ACC112 (cell line): Measurements from ENCODE around the gene SNTB2.

ENCODE experiments used
- H2AFZ ChIP-seq: fragments of 200-600 bp; sonication (generic); one replicate; pipeline ENCODE4 v1.6.0; 2017; ENCODE audit warnings: antibody characterized with exemption, low read length; ENCODE audit not compliant: unreplicated experiment
- H3K27ac ChIP-seq: fragments of 200-600 bp; sonication (generic); 2 replicates; pipeline ENCODE4 v1.5.1; 2014; ENCODE audit warnings: low read depth, mild to moderate bottlenecking, antibody characterized with exemption, low read length, moderate library complexity
- H3K27me3 ChIP-seq: fragments of 200-600 bp; sonication (generic); 2 replicates; pipeline ENCODE4 v1.6.1; 2014; ENCODE audit warnings: mild to moderate bottlenecking, antibody characterized with exemption, low read length, moderate library complexity, mixed read lengths; ENCODE audit not compliant: insufficient read depth
- H3K36me3 ChIP-seq: fragments of 200-600 bp; sonication (generic); 2 replicates; pipeline ENCODE4 v1.6.1; 2016; ENCODE audit warnings: mild to moderate bottlenecking, antibody characterized with exemption, low read length, moderate library complexity, mixed read lengths; ENCODE audit not compliant: insufficient read depth
- H3K4me1 ChIP-seq: fragments of 200-600 bp; sonication (generic); one replicate; pipeline ENCODE4 v1.6.1; 2016; ENCODE audit warnings: low read length, mixed read lengths; ENCODE audit not compliant: insufficient read depth, unreplicated experiment, control insufficient read depth
- H3K4me3 ChIP-seq: fragments of 200-600 bp; sonication (generic); 2 replicates; pipeline ENCODE4 v1.5.1; 2014; ENCODE audit warnings: mild to moderate bottlenecking, low read depth, low read length
- H3K79me2 ChIP-seq: fragments of 200-600 bp; sonication (generic); one replicate; pipeline ENCODE4 v1.6.0; 2016; ENCODE audit warnings: low read length; ENCODE audit not compliant: control insufficient read depth, unreplicated experiment, insufficient read depth

SNTB2 gene

DNA sequence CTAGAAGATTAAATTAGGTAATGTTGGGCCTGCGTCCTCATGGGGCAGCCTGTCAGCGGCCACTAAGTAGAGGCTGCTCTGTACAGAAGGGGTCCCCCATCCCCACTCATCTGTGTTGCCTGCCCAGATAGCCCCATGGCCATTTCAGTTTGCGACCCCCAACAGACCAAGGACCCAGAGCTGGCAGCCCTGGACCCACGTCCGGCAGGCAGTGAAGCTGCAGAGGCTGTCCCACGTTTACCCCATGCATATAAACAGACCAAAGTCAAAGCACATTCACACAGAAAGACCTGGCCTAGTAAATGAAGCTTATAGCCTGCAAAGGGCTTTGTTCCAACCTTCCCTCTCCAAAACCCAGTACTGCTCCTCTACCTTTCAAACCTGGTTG is 138.8 kb downstream of the SNTB2 start:
- Histone ChIP-seq H3K4me1 (peaks cover 13% of the 10 kb centered on the region), H2AFZ (no peak overlapping the region), H3K36me3 (no peaks in the 10 kb centered on the region), H3K4me3 (no peak overlapping the region), H3K27me3 (no peaks in the 10 kb centered on the region), H3K79me2 (peaks cover 47% of the 10 kb centered on the region), H3K27ac (no peak overlapping the region)

GRCh38 chr16:69326172-69326873 is 139.4 kb downstream of the SNTB2 start:
- Histone ChIP-seq H2AFZ (no peak overlapping the region), H3K36me3 (no peaks in the 10 kb centered on the region), H3K79me2 (peaks cover 47% of the 10 kb centered on the region), H3K27ac (no peak overlapping the region), H3K4me1 (peaks cover 13% of the 10 kb centered on the region), H3K4me3 (no peak overlapping the region), H3K27me3 (no peaks in the 10 kb centered on the region)

DNA sequence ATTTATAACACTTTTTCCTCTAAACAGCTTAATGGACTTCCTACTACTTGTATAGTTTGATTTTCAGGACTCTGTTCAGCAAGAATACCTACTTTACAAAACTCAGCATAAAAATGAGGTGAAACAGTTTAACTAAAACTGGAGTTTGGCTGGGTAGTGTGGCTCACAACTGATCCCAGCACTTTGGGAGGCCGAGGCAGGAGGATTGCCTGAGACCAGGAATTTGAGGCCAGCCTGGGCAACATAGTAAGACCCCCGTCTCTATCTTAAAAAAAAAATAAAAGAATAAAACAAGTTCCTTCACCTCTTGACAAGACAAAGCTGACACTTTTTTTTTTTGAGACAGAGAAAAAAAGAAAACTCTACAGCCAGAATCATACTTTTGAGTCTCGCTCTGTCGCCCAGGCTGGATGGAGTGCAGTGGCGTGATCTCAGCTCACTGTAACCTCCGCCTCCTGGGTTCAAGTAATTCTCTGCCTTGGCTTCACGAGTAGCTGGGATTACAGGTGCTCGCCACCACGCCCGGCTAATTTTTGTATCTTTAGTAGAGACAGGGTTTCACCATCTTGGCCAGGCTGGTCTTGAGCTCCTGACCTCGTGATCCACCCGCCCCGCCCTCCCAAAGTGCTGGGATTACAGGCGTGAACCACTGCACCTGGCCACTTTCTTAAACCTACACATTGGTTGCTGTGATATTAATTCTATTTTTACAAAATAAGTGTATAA is 140.8 kb downstream of the SNTB2 start:
- H2AFZ ChIP-seq, result no peak overlapping the region
- peaks cover 13% of the 10 kb centered on the region for H3K4me1 ChIP-seq
- peak overlapping the region; percentile 93; the same call in 1 of the 2 replicates for H3K4me3 ChIP-seq
- no peak overlapping the region for H3K27ac ChIP-seq
- no peaks in the 10 kb centered on the region for H3K27me3 ChIP-seq
- H3K36me3 ChIP-seq, result peaks cover 6% of the 10 kb centered on the region; the same call in 1 of the 2 replicates
- peaks cover 47% of the 10 kb centered on the region for H3K79me2 ChIP-seq

DNA sequence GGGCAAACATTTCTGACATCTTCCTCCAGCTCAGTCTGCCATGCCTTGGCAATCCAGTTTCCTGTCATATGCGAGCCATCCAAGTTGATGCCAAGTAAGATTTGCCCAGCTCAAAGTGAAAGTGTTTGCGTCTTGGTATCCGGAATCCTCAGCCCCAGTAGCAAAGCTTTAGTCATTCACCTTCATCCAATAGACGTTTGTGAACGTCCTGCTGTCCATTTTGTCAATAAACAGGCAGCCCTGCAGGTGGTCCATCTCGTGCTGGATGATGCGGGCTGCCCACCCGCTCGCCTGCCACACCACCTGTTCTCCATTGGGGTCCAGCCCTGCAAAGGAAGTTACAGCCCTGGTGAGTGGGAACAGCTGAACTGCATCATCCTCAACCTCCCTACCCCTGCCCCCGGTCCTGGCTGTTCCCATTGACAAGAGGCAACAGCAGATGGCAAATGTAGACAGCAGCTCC is 141.9 kb downstream of the SNTB2 start:
- Histone ChIP-seq H3K27ac (peak overlapping the region; percentile 11; the same call in 1 of the 2 replicates), H2AFZ (no peak overlapping the region), H3K4me1 (peaks cover 13% of the 10 kb centered on the region), H3K4me3 (peak overlapping the region; percentile 93), H3K79me2 (peaks cover 49% of the 10 kb centered on the region), H3K36me3 (peaks cover 8% of the 10 kb centered on the region; the same call in 1 of the 2 replicates), H3K27me3 (no peaks in the 10 kb centered on the region)

- Histone ChIP-seq H3K27ac (no peak overlapping the region), H2AFZ (peak overlapping the region; percentile 21), H3K27me3 (no peaks in the 10 kb centered on the region), H3K36me3 (peaks cover 8% of the 10 kb centered on the region; the same call in 1 of the 2 replicates), H3K4me1 (peaks cover 13% of the 10 kb centered on the region), H3K4me3 (peak overlapping the region; percentile 93), H3K79me2 (peaks cover 49% of the 10 kb centered on the region)
Measured at GRCh38 chr16:69329369-69330285, 142.7 kb downstream of the SNTB2 start.

DNA sequence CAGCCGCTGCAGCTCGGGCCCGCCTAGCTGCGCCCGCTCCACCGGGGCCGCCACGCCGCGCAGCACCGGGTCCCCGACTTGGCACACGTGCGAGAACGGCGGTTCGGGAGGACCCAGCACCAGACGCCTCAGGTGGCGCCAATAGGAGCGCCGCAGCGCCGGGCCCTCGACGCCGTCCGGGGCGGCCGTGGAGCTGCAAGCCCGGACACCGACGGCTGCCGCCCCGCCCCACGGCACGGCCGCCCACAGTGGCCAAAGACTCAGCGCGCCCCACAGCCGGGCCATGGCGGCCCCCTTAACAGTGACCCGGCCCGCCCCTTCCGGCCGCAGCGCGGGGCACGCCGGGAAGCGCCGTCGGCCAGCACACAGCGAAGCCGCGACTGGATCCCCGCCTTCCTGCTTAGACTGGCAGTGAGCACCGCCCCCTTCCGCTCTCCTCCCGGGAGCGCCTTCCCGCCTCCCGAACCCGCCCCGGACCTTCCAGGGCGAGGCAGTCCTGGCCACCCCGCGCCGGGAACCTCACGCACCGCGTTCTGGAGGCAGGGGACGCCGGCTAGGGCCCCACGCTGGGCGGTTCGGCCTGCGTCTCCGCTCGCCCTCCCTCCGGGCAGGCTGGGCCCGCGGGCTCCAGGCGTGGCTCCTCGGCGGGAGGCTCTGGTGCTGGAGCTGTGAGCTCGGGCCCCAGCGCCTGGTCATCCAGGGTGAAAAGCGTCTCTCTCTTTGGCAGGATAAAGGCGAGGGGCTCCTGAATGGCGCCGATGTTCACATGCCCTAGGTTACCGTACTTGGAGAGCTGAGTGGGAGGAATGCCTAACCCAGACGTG is 143.5 kb downstream of the SNTB2 start, which contains the start of gene PDF:
Gene PDF (minus strand): TSS at position 303 of the 824 bp plus-strand sequence. CDS start 18 bp downstream, at position 285.
- H3K27me3 ChIP-seq, result no peaks in the 10 kb centered on the region
- H3K27ac ChIP-seq, result peak within 1 kb of the TSS; percentile 55
- H3K4me3 ChIP-seq, result peak within 1 kb of the TSS; percentile 93
- H3K36me3 ChIP-seq, result peaks cover 8% of the 10 kb centered on the region; the same call in 1 of the 2 replicates
- H3K79me2 ChIP-seq, result peaks cover 43% of the 10 kb centered on the region
- peaks cover 13% of the 10 kb centered on the region for H3K4me1 ChIP-seq
- peak within 1 kb of the TSS; percentile 21 for H2AFZ ChIP-seq

DNA sequence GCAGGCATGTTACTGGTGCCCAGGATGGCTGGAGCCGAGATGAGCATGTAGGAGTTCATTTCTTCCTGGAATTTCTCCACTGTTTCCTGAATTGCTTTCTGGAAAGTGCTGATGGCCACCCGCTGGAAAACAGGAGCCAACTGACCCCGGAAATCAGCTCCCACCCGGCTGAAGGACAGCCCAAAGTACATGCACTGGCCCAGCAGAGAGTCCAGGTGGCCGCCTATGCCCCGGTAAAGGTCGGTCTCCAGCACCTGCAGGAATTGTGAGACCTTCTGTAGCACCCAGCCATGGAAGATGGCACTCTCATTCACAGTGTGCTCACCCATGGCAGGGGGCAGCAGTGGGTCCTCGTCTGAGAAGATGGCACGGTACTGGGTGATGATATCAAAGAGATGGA is 147.7 kb downstream of the SNTB2 start:
- Histone ChIP-seq H2AFZ (no peak overlapping the region), H3K4me3 (no peak overlapping the region), H3K27ac (no peak overlapping the region), H3K36me3 (peaks cover 8% of the 10 kb centered on the region; the same call in 1 of the 2 replicates), H3K27me3 (no peaks in the 10 kb centered on the region), H3K4me1 (peaks cover 6% of the 10 kb centered on the region), H3K79me2 (peaks cover 30% of the 10 kb centered on the region)

GRCh38 chr16:69338557-69339288 is 151.8 kb downstream of the SNTB2 start:
- H2AFZ ChIP-seq, result peak overlapping the region; percentile 19
- H3K27me3 ChIP-seq, result no peaks in the 10 kb centered on the region
- H3K79me2 ChIP-seq, result peaks cover 49% of the 10 kb centered on the region
- peak overlapping the region; percentile 88 for H3K4me3 ChIP-seq
- H3K4me1 ChIP-seq, result peaks cover 14% of the 10 kb centered on the region
- H3K36me3 ChIP-seq, result peaks cover 21% of the 10 kb centered on the region
- H3K27ac ChIP-seq, result peak overlapping the region; percentile 50
